GM23338 (cell line): ENCODE measurements around the gene SNRNP200.

ENCODE experiments used
- EZH2 ChIP-seq: fragments of 200-600 bp; sonication (generic); IDR thresholded peaks from one replicate; pipeline ENCODE4 v1.8.0; 2017; ENCODE audit warnings: antibody characterized with exemption, mild to moderate bottlenecking, low read depth; ENCODE audit not compliant: unreplicated experiment
- TF ChIP-seq, protein P1 (sequence below), 2 experiments: fragments of 200-600 bp in 1 of 2; sonication (generic) in 1 of 2; conservative IDR thresholded peaks; 2 replicates each; pipeline versions ENCODE4 v1.5.1 to v1.6.1; 2016 to 2017; ENCODE audit warnings: antibody characterized with exemption in 2 of 2, low read depth in 2 of 2, mild to moderate bottlenecking in 2 of 2, moderate library complexity in 1 of 2

DNA sequence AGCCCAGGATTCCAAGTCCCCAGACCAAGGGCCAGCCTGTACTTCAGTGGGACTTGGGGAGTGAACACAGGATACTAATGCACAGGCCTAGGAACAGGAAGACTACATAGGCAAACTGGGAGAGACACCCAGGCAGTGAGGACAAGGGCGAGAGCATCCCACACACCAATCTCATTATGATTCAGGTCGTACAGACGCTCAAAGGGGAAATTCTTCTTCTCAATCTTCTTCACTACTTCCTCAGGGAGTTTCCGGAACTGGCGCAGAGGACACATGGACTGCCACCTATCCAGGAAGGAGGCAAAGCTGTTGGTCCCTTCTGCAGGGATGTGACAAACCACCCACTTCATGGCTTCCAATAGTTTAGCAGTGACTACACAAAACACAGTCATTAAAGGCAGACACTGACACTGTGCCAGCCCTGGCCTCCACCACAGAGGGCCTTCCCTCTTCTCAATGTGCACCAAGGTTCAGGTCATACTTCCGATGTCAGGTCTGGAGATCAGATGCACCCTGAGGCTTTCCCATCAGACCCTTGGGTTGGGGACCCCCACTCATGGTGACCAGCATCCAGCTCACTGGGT lies 18.0 kb downstream of the SNRNP200 start:
- TF ChIP-seq, protein P1, sequence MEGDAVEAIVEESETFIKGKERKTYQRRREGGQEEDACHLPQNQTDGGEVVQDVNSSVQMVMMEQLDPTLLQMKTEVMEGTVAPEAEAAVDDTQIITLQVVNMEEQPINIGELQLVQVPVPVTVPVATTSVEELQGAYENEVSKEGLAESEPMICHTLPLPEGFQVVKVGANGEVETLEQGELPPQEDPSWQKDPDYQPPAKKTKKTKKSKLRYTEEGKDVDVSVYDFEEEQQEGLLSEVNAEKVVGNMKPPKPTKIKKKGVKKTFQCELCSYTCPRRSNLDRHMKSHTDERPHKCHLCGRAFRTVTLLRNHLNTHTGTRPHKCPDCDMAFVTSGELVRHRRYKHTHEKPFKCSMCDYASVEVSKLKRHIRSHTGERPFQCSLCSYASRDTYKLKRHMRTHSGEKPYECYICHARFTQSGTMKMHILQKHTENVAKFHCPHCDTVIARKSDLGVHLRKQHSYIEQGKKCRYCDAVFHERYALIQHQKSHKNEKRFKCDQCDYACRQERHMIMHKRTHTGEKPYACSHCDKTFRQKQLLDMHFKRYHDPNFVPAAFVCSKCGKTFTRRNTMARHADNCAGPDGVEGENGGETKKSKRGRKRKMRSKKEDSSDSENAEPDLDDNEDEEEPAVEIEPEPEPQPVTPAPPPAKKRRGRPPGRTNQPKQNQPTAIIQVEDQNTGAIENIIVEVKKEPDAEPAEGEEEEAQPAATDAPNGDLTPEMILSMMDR (conservative IDR thresholded peaks at IDR 0.05; ENCODE audit: low read depth in 2 of 2), result no peak
- no peak for TF ChIP-seq EZH2
